ENCODE results near the gene ZNRF2. TPM values are rescaled to one million over a fixed set of nuclear protein-coding genes. Genes with fewer than 3 reads are reported as not detected.
"Not testable (repeated sequence)": the region's sequence is repeated elsewhere in the genome, so short reads cannot be mapped to it uniquely, and the experiment has no call there.

ZNRF2 gene
- polyA plus RNA-seq, 12 donors, result 9.0 to 14.8 (median 11.4) TPM; not detected in 1

DNA sequence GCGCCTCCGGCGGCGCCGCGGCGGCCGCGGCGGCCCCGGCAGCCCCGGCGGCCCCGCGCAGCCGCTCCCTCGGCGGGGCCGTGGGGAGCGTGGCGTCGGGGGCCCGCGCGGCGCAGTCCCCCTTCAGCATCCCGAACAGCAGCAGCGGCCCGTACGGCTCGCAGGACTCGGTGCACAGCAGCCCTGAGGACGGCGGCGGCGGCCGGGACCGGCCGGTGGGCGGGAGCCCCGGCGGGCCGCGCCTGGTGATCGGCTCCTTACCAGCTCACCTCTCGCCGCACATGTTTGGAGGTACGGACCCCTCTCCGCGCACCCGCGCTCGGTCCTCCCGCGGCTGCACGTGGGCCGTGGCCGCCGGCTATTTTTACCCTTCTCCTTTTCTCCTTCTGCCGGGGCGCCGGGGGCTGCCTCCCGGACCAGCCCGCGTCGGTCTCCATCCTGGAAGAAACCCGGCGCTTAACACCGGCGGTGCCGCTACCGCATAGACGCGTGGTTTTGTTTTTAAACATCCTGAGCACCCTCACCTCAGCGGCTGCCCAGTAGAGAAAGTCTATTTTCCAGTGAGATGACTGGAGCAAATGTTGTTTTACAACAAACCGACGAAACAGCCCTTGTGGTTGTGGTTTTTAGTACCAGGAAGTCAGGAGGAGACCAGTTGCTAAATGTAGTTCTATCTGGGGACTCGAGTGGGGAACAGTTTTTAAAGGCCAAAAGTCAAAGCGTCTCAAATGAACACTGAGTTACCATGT is 1.3 kb downstream of the ZNRF2 start:
- peak; percentile 35 for DNase-seq

DNA sequence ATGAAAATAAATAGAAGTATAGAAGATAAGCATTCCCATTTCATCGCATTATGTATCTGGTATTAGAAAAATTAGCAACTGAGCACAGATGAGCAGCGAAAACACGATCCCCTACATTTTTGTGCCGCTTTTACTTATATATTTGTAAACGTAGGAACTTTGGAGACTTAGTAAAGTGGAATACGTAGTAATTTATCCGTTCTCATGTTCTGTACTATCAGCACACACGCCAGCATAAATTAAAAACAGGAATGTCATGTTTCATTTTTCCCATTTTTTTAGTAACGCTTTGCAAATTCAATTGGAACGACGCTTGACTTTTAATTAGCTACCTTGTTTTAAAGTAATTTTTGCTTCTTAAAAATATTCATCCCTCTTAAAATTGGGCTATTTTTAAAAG is 2.4 kb downstream of the ZNRF2 start:
- no peak for DNase-seq

DNA sequence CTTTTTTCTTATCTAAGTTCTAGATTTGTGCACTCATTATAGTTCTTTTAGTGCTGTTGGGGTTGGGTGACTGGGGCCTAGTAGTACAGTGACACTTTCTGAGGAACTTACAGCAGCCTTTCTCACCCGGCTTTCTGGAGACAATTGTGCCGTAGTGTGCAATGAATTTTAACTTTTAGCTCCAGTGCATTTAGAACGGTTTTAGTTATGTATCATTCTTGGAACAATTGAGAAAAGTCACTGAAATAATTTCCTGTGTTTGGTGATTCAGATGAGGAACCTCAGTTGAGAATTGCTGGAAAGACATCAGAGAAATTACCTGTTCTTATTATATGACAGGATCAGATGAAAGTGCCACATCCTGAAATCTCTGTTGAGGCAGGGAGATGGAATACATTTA is 3.2 kb downstream of the ZNRF2 start:
- not testable (repeated sequence) for DNase-seq

DNA sequence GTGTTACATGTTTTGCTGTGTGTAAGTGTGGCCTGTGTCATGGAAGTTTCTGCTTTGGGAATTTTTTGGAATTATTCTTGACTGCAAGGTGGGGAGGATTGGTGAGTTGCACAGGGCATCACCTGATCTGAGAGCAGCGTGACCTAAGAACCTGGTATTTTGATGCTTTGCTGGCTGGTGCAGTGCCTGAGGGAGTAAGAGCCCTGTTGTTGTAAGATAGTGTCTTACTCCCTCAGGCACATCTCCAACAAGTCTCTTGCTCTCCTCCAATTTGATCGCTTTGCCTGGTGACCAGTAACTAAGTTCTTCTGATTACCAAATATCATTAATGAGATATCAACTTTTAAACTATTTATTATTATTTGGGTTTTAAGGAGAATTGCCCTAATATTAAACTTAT is 5.2 kb downstream of the ZNRF2 start:
- not testable (repeated sequence) for DNase-seq

DNA sequence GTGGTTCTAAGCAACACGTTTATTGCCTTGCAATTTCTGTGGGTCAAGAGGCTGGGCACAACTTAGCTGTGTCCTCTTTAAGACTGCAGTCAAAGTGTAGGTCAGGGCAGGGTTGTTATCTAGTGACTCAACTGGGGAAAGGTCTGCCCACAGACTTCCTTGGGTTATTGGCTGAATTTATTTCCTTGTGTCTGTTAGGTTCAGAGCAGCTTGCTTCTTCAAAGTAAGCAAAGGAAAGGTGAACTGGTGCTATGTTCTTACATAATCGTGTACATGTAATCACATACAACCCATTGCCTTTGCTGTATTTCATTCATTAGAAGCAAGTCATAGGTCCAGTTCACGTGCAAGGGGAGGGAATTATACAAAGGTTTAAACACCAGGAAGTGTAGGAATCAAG is 5.9 kb downstream of the ZNRF2 start:
- not testable (repeated sequence) for DNase-seq

DNA sequence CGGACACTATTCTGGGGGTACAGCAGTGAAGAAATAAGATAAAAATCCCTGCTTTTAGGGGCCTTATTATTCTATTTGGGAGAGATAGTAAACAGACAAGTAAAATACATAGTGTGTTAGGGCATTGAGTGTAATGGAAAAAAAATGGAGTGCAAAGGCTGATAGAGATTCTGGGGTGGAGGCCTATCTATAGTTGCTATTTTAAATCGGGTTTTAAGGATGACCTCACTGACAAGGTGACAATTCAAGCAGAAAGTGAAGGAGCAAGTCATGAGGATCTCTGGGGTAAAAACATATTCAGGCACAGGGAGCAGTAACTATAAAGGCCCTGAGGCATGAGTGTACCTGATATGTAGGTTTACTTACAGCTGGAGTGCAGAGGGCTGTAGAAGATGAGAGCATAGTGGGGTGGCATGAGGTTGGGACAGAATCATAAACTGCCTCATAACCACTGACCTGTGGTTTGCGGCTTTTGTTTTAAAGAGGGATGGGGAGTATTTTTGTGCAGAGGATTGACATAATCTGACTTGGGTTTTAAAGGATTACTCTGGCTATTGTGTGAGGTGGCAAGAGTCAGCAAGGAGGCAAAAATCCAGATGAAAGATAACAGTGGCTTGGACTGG is 8.1 kb downstream of the ZNRF2 start:
- not testable (repeated sequence) for DNase-seq

DNA sequence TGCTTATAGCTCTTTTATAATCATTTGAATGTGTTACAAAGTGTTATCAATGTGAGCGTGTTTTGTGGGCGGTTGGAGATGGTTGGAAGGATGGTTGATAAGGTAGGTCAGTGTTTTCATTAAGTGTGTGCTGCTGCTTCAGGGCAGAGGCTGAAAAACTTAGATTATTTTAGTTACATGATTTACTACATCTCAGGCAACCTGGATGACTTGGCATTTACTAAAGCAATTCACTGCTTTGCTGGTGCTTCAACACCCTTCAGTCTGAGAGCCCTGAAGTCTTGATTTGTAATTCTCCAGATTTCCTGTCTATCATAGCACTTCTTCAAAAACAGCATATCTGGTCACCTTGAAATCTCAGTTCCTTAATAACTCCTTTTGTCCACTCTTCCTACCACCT is 11.9 kb downstream of the ZNRF2 start:
- DNase-seq, result not testable (repeated sequence)

DNA sequence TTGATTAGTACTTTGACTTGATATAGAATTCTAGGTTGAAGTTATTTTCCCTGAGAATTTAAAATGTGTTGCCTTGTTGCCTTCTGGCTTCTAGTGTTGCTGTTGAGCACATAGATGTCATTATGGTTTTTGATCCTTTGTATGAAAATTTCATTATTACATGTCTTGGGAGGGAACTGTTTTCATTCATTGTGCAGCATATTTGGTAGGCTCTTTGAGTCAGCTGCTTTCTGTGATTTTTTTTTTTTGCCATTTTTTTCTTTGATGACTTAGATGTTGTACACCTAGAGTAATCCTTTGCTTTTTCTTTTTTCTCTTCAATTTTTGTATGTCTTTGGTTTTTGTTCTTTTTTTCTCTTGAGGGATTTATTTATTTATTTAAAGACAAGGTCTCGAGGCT is 13.1 kb downstream of the ZNRF2 start:
- not testable (repeated sequence) for DNase-seq

DNA sequence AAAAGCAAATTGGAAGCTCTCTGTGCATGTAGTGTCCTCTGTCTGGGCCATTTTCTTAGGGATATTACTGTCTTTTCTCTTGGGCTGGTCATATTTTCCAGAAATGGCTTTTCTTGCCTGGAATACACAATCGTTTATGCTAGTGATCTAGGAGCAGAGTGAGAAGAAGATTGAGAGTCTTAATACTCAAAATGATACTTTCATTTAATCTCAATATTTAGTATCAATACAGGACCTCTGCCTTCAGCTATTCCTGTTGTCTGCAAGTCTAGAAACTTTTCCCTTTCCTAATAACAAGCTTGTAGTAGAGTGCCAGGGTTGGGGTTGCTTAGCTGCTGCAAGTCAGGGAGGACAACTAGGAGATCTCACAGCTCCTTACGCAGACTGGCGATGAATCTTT is 14.0 kb downstream of the ZNRF2 start:
- DNase-seq, result not testable (repeated sequence)

DNA sequence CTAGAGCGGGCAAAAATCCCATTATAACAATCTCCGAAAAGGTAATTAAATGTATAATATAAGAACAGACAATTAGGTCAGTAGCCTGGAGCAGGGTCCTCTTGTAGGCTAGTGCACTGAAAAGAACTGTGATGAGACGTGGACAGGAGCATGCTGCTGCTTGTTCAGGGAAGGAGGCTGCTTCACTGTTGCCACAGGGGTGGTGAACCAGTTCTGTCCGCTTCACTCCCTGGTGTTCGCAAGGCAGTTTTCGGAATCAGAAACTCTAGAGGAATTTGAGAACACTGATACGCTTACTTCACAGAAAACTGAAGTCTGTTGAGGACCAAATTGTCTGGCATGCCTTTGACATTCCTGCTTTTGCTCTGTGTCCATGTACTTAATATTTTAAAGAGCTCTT is 17.4 kb downstream of the ZNRF2 start:
- no peak for DNase-seq

DNA sequence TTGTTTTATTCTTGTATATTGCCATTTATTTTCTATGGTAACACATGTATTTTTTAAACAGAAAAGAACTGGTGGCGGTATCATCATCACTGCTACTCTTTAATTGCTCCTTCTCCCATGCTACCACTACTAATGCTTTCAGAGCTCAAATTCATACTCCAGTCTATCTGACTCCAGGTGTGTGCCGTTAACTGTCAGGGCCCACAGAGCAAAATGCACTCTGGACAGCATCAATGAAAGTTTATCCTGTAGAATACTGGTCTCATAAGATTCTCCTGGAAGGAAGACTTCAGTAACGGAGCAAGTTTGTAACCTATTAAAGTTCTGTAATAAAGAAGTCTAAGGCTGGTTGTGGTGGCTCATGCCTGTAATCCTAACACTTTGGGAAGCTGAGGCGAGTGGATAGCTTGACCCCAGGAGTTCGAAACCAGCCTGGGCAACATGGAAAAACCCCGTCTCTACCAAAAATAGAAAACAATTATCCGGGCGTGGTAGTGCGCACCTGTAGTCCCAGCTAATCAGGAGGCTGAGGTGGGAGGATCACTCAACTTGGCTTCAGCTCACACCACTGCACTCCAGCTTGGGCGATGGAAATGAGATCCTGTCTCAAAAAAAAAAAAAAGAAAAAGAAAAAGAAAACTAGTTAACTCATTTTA is 18.4 kb downstream of the ZNRF2 start:
- no peak for DNase-seq

DNA sequence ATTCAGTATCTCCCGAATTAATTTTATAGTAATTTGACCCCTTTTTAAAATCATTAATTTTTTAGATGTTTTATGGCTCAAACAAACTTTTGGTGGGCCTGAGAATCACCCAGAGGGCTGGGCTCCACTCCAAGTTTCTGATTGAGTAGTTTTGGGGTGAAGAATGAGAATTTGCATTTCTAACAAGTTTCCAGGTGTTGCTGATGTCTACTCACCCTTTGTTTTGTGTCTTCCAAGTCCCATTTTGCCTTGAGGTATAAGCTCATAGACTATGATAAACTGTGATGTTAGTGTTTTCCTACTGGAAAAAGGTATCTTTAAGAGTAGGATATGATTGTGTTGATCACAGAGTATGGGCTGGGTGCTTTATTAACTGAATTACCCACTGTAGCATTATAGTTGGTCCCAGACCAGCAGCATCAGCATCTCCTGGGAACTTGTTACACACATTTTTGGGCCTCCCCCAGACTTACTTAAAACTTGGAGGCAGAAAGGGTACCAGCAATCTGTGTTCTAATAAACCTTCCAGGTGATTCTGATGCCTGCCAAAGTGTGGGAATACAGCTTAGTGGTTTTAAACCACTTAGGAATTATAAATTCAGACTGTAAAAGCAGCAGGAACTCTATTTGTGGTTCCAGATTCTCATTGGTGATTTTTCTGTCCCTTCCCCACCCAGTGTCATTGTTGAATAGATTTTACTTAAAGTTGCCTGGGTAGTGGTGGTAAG is 19.1 kb downstream of the ZNRF2 start:
- DNase-seq, result no peak

DNA sequence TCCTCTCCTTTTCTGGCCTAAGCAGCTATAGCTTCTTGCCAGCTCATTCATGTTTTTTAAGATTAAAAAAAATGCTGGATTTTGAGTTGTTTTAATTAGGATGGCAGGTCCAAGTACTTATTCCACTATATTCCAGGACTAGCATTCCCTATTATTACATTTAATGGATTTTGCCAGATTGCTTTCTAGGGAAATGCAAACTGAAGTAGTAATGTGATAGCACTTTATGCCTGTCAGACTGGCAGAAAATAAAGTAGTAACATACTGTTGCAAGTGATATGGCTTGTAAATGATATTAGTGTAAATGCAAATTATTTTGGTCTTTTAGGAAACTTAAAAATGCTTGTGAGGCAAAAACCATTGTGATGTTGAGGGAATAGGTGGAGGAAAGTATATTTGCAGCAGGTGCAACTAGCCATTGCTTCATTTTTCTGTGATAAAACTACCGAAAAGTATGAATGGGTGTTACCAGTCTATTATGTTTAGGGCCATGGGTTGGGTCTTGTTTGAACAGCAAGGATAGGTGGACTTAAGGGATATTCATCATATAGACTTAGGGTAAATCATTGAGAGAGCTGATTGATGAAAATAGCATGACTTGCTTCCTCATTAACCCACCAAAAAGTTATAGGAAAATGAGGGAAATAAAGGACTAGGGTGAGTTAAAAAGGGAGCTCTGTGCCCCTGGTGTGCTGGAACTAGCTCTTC is 19.9 kb downstream of the ZNRF2 start:
- no peak for DNase-seq

DNA sequence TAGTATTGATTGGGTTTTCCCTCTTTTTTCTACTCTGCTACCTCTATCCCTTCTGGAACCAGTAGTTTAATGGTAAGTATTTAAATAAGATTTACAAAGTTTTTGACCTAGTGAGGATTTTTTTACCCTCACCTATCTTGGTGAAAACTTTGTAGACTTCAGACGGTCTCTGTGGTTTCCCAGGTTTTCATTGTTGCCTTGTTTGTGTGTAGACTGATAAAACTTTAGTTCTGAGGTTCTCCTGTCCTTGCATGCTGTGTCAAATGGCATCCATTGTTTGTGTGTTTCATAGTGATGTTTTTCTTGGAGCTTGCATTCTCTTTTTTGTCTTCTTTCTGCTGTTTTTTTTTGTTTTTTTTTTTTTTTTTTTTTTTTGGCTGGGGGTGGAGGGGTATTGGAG is 22.6 kb downstream of the ZNRF2 start:
- no peak for DNase-seq

DNA sequence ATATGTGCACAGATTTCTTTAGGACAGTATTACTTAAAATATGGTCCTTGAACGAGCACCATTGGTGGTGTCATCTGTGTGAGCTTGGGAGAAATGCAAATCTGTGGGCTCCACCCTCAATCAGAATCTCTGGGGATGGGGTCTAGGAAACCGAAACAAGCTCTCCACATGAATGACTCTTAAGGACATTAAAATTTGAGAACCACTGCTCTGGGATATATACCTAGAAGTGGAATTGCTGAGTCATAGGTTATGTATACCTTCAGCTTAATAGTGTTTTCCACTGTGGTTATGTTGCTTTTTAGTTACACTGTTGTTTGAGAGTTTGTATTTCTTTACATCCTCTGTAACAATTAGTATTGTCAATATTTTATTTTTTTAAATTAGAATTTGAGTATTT is 24.0 kb downstream of the ZNRF2 start:
- DNase-seq, result no peak

DNA sequence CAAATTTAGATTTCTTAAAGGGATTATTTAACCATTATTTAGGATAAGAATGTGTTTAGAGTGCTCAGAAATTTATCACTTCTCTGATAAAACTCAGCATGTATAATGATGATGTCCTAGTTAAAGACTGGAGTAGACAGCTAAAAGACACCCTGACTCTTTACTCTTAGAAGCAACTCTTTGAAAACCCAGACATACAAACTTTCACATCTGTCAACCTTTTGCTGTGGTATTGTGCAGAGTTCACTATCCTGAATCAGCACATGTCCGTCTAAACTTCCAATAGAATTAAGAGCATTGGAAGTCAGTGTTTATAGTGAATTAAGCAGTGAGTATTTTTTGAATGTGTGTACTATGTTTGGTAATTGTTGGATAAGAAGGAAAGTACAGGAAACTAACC is 24.9 kb downstream of the ZNRF2 start:
- DNase-seq, result no peak

DNA sequence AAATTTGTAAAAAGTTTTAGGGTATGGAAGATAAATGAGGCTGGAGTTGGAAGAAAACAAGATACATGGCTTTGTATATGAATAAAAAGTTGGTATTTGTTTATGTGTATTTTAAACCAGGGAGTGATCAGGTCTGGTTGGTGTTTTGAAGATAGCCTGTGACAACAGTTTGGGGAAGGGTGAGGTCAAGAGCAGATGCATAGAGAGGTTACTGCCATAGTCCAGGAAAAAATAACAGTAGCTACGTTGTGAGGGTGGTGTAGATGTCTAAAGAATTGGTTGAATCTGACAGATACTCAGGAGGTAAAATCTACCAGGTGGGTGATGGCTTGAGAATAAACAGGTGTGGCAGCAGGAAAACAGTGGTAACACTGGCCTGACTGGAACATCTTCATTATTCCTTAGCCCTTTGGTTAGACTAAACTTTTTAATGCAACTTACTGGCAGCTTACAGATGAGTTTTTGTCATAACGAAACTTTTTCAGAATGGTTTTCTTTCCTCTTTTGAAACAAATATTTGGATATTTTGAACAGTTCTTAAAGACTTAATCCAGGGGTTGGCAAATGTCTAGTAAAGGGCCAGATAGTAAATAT is 25.5 kb downstream of the ZNRF2 start:
- DNase-seq, result no peak

DNA sequence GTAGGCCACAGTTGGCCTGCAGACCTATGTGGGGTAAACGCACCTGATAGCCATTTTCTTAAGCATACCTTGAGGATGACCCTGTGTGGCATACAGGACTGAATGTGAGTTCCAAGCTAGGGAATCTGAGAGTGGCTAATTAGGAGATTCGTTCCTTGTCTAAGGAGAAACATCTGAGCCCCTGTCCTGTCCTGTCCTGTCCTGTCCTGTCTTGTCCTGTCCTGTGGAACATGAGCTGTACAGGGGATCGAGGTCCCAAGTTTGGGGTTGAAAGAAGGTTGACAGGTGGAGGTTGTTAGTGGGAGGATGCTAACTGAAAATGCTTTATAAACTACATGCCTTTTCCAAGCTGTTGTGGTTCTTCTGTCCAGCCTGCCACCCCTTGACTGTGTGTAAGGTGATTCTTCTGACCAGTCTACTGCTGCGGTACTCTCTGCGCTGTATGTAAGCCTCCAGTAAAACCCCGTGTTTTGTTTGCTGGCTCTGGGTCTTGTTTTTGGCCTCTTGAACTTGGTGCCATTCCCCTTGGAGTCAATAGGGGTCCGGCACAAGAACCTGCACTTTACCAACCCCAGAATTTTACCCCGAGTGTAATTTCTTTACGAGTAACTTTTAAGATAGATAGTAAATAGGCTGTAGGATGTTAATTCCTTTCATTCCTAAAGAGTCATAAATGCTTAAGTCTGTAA is 26.4 kb downstream of the ZNRF2 start:
- no peak for DNase-seq

DNA sequence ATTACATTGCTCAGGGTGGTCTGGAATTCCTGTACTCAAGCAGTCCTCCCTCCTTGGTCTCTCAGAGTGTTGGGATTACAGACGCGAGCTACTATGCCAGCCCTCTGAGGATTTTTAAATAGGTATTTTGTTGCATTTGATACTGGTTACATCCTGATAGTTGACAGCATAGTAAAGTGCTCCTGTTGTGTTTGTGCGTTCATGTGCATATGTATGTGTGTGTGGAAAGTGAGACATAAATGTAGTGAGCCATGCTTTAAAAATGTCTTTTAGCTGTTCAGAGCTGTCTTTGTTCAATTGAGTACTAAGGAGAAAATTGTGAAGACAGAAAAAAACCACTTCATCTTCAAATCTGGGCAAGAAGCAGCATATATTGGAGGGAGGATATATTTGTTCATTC is 27.8 kb downstream of the ZNRF2 start:
- no peak for DNase-seq

DNA sequence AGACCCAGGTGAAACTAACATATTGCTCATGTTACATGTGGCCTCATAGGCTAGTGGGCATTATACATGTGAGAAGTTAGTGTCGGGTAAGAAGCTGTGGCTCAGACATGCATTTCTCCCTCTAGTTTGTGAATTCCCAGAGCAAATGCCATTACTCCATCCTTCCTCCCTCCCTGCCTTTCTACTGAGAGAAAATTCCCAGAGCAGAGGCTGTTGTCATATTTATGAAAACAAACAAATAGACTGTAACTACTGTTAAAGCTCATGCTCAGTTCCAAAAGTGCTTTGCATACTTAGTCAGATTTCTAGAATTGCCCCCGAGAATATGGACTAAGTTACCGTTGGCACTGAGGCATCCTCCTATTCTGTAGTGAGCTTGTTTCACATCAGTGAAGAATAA is 29.0 kb downstream of the ZNRF2 start:
- no peak for DNase-seq

DNA sequence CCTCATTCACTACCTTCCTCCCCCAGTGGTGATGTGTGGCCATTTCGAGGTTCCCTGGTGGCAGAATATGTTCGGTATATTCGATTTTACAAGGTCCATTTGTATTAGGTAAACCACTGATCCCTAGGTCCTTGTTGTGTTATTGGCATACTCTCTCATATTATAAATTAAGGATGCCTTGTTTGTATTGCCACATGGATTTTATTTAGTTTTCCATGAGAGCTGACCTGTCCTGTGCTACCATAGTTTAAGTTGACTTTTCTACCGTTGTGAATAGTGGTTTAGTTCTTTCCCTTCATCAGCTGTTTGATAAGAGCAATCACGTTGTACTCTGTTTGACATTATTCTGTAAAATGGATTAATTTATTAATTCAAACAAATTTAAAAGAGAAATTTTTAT is 29.4 kb downstream of the ZNRF2 start:
- DNase-seq, result no peak
